Bronchial epithelial cell (primary cell): ENCODE measurements around the gene ZNF805. TPM values are rescaled to one million over a fixed set of nuclear protein-coding genes. Genes with fewer than 3 reads are reported as not detected.
"Not testable (repeated sequence)": the region's sequence is repeated elsewhere in the genome, so short reads cannot be mapped to it uniquely, and the experiment has no call there.

ENCODE experiments used
- DNase-seq: peaks from one replicate; pipeline ENCODE4 v3.0.0-alpha.2; 2010; ENCODE audit warnings: low read depth
- FAIRE-seq: peaks from 2 replicates; lab custom pipeline; 2011; peaks lifted over from hg19 to GRCh38; lab: Jason Lieb, UNC
- H3K27me3 ChIP-seq: 2 replicates; pipeline ENCODE4 v1.5.1; 2011; ENCODE audit warnings: low read length; ENCODE audit not compliant: control insufficient read depth, insufficient read depth
- H3K36me3 ChIP-seq: 2 replicates; pipeline ENCODE4 v1.5.1; 2011; ENCODE audit warnings: low read length; ENCODE audit not compliant: control insufficient read depth, insufficient read depth
- H3K4me3 ChIP-seq: 2 replicates; pipeline ENCODE4 v1.5.1; 2011; ENCODE audit warnings: mild to moderate bottlenecking, low read depth, low read length, control low read depth
- CTCF ChIP-seq: IDR thresholded peaks from 2 replicates; pipeline ENCODE4 v1.5.1; 2011; ENCODE audit warnings: mild to moderate bottlenecking, moderate library complexity, low read length, control low read depth, inconsistent platforms; ENCODE audit not compliant: insufficient read depth, severe bottlenecking
- total RNA-seq: library from RNA; depleted of rRNA; stranded (reverse); fragments of >200 nt; gene quantifications from 2 replicates; pipeline ENCODE4 v1.2.1, GENCODE V29; 2014

The ZNF805 gene
- total RNA-seq, 1 donor from 2014 or later = 27.9 TPM

- Histone ChIP-seq H3K4me3 (no peak overlapping the region), H3K36me3 (peaks cover 1% of the 10 kb centered on the region), H3K27me3 (no peaks in the 10 kb centered on the region)
- TF ChIP-seq CTCF = no peak
- FAIRE-seq (no peak), DNase-seq (no peak)
Observed at GRCh38 chr19:57271280-57271679, 30.8 kb downstream of the ZNF805 start.

GRCh38 chr19:57273014-57273413, 32.6 kb downstream of the ZNF805 start:
- Histone ChIP-seq H3K36me3 (peaks cover 1% of the 10 kb centered on the region), H3K27me3 (no peaks in the 10 kb centered on the region), H3K4me3 (no peak overlapping the region)
- no peak for TF ChIP-seq CTCF
- DNase-seq (no peak), FAIRE-seq (no peak)

GRCh38 chr19:57276430-57276829, 36.0 kb downstream of the ZNF805 start:
- FAIRE-seq = no peak
- no peak for TF ChIP-seq CTCF
- H3K36me3 ChIP-seq = peaks cover 1% of the 10 kb centered on the region
- no peak for DNase-seq
- no peaks in the 10 kb centered on the region for H3K27me3 ChIP-seq
- H3K4me3 ChIP-seq = no peak overlapping the region

- FAIRE-seq, H3K36me3 ChIP-seq, H3K4me3 ChIP-seq, H3K27me3 ChIP-seq: not testable (repeated sequence)
- DNase-seq = peak; percentile 79
Observed at GRCh38 chr19:57278481-57278880, 38.0 kb downstream of the ZNF805 start.

- Histone ChIP-seq H3K27me3 (no peaks in the 10 kb centered on the region), H3K4me3 (peak overlapping the region; percentile 75), H3K36me3 (peaks cover 7% of the 10 kb centered on the region)
- peak; percentile 63 for TF ChIP-seq CTCF
- DNase-seq (peak; percentile 88), FAIRE-seq (no peak)
Observed at GRCh38 chr19:57279418-57280164, 39.2 kb downstream of the ZNF805 start.

- no peak for FAIRE-seq
- DNase-seq = peak; percentile 87
- H3K36me3 ChIP-seq = peaks cover 10% of the 10 kb centered on the region
- no peak for TF ChIP-seq CTCF
- no peaks in the 10 kb centered on the region for H3K27me3 ChIP-seq
- H3K4me3 ChIP-seq = peak within 1 kb of the TSS; percentile 75
Observed at GRCh38 chr19:57280165-57280961, 39.9 kb downstream of the ZNF805 start, which contains the start of gene ZNF460. ZNF460 (plus strand) TSS chr19:57280485; CDS start chr19:57280807, 322 bp downstream.
